Measurements from ENCODE around the gene OXSR1.
"Not testable (repeated sequence)": the region's sequence is repeated elsewhere in the genome, so short reads cannot be mapped to it uniquely, and the experiment has no call there.

DNA sequence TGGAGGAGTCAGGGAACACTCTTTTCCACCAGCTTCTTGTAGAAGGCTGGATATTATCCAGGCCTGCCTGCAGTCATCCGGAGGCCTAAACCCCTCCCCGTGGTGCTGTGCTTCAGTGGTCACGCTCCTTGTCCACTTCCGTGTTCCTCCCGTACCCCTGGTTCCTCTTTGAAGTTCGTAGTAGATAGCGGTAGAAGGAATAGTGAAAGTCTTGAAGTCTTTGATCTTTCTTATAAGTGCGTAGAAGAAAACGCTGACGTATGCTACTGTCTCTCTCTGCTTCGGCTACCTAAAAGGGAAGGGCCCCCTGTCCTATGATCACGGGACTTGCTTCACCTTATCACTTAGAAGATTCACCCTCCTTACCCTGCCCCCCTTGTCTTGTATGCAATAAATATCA, 37.6 kb downstream of the OXSR1 start:
- TF ChIP-seq EZH2 (IDR thresholded peaks at IDR 0.05); POLR2AphosphoS5 (IDR thresholded peaks at IDR 0.05; ENCODE audit: borderline replicate concordance, low read depth, low read length); FOXP2 (optimal IDR thresholded peaks at IDR 0.05; ENCODE audit: control extremely low read depth, extremely low read length, insufficient read depth): not testable (repeated sequence)

Data from SK-N-MC (cell line).